ENCODE data around the gene BMPR1B. TPM values are rescaled to one million over a fixed set of nuclear protein-coding genes. Genes with fewer than 3 reads are reported as not detected.
"Not testable (repeated sequence)": the region's sequence is repeated elsewhere in the genome, so short reads cannot be mapped to it uniquely, and the experiment has no call there.

The BMPR1B gene
- total RNA-seq, 6 experiments from 2014 or later = 0.31 to 1.6 (median 0.62) TPM

DNA sequence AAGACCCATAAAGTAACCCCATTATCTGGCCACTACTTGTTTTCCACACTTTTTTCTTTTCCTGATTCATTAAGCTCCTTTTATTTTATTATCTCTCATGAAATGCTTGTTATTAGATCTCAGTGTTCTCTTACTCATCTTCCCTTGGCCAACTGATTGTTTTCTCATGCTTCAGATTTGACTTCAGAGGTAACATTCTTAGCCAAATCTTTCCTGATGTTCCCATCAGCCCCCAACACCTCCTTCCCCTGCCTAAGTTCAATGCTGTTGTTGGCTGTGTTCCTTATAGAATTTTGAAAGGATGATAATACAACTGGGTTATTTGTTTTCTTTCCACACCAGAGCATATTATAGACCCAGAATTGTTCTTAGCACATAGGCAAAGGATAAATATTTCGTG, 75.6 kb downstream of the BMPR1B start:
- whole genome bisulfite sequencing (ENCODE audit: insufficient coverage, low coverage, low lambda C conversion rate, missing lambda C conversion rate) = 21% methylated on average over 1 of the region's 1 CpG
- ATAC-seq (no peak), DNase-seq (no peak)
- intact Hi-C loops (cut with DNase I) = no loop called here
- Histone ChIP-seq H3K4me1 (no peaks in the 10 kb centered on the region), H3K36me3 (no peaks in the 10 kb centered on the region), H3K27ac (no peak overlapping the region), H3K27me3 (no peaks in the 10 kb centered on the region), H3K4me3 (no peak overlapping the region), H3K9me3 (no peaks in the 10 kb centered on the region)
- TF ChIP-seq POLR2A (IDR thresholded peaks at IDR 0.05) = no peak
- TF ChIP-seq, protein P1, sequence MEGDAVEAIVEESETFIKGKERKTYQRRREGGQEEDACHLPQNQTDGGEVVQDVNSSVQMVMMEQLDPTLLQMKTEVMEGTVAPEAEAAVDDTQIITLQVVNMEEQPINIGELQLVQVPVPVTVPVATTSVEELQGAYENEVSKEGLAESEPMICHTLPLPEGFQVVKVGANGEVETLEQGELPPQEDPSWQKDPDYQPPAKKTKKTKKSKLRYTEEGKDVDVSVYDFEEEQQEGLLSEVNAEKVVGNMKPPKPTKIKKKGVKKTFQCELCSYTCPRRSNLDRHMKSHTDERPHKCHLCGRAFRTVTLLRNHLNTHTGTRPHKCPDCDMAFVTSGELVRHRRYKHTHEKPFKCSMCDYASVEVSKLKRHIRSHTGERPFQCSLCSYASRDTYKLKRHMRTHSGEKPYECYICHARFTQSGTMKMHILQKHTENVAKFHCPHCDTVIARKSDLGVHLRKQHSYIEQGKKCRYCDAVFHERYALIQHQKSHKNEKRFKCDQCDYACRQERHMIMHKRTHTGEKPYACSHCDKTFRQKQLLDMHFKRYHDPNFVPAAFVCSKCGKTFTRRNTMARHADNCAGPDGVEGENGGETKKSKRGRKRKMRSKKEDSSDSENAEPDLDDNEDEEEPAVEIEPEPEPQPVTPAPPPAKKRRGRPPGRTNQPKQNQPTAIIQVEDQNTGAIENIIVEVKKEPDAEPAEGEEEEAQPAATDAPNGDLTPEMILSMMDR (IDR thresholded peaks at IDR 0.05) = no peak

DNA sequence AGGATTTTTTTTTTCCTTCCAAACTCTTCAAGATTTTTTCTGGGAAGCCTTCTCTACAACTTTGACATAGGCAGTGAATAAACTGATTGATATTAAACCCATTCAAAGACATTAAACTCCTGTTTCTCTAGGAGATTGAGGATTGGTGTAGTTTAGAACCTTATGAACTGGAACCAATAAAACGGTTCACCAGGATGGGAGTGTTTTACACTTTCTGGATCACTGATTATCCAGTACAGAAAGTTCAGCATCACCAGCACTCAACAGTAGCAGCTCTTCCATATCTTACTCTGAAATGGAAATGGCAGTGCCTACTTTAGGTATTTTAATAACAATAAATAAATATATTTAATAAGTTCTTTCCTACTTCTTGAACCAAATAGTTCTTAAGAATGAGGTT, 76.7 kb downstream of the BMPR1B start:
- H3K36me3 ChIP-seq = no peaks in the 10 kb centered on the region
- WGBS (ENCODE audit: insufficient coverage, low coverage, low lambda C conversion rate, missing lambda C conversion rate) = 55% methylated on average over 1 of the region's 1 CpG
- H3K27me3 ChIP-seq = no peaks in the 10 kb centered on the region
- no peak for ATAC-seq
- H3K9me3 ChIP-seq = no peaks in the 10 kb centered on the region
- no peak for DNase-seq
- no peak overlapping the region for H3K27ac ChIP-seq
- H3K4me3 ChIP-seq = no peak overlapping the region
- TF ChIP-seq, protein P1 (IDR thresholded peaks at IDR 0.05) = no peak
- TF ChIP-seq POLR2A (IDR thresholded peaks at IDR 0.05) = no peak
- intact Hi-C loops (cut with DNase I) = no loop called here
- H3K4me1 ChIP-seq = no peaks in the 10 kb centered on the region

DNA sequence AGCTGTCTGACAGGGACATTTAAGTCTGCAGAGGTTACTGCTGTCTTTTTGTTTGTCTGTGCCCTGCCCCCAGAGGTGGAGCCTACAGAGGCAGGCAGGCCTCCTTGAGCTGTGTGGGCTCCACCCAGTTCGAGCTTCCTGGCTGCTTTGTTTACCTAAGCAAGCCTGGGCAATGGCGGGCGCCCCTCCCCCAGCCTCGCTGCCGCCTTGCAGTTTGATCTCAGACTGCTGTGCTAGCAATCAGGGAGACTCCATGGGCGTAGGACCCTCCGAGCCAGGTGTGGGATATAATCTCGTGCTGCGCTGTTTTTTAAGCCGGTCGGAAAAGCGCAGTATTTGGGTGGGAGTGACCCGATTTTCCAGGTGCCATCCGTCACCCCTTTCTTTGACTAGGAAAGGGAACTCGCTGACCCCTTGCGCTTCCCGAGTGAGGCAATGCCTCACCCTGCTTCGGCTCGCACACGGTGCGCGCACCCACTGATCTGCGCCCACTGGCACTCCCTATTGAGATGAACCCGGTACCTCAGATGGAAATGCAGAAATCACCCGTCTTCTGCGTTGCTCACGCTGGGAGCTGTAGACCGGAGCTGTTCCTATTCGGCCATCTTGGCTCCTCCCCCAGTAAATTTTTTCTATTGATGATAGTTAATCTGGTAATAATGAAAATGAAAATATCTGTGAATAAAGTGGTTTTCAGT, 83.6 kb downstream of the BMPR1B start:
- H3K4me1 ChIP-seq; H3K27ac ChIP-seq; H3K4me3 ChIP-seq; H3K27me3 ChIP-seq; ATAC-seq; DNase-seq; intact Hi-C loops (cut with DNase I); H3K36me3 ChIP-seq; H3K9me3 ChIP-seq: not testable (repeated sequence)
- 83% methylated on average over 7 of the region's 29 CpGs for WGBS (ENCODE audit: insufficient coverage, low coverage, low lambda C conversion rate, missing lambda C conversion rate)

DNA sequence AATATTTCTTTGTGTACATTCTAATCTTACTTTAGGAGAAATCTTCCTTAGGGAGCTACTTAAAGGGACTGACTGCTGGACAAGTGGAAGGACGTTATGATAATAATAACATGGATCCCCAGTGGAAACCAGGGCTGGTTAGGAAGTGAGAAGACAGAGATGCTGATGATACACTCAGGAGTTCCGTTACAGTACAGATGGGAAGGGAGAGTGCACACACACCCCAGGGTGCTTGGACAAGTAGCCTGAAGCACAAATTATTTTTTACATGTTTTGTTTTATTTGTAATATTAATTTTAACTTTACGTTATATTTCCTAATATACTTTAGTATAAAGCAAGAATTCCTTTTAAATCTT, 84.1 kb downstream of the BMPR1B start:
- intact Hi-C loops (cut with DNase I) = no loop called here

DNA sequence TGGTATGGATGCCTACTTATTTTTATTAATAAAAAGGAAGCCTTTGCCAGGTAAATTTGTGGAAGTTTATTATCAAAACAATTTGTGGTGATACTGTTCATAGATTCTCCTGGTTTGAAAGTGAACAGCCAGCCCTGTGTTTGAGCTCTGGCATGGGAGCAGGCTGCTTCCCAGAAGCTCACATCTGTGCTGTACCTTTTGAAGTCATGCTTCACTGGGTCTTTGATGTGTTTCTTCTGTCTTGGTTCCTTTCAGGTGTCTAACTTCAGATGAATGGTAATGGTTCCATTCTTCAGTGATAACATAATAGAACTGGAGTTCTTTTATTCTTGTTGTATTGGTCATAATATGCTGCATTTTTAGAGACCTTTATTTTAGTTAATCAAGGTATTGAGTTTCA, 85.5 kb downstream of the BMPR1B start:
- intact Hi-C loops (cut with DNase I) = no loop called here
- H3K27me3 ChIP-seq = no peaks in the 10 kb centered on the region
- no peaks in the 10 kb centered on the region for H3K4me1 ChIP-seq
- no peaks in the 10 kb centered on the region for H3K36me3 ChIP-seq
- TF ChIP-seq POLR2A (IDR thresholded peaks at IDR 0.05) = no peak
- TF ChIP-seq, protein P1 (IDR thresholded peaks at IDR 0.05) = no peak
- ATAC-seq (no peak), DNase-seq (no peak)
- no peaks in the 10 kb centered on the region for H3K9me3 ChIP-seq
- no peak overlapping the region for H3K4me3 ChIP-seq
- no peak overlapping the region for H3K27ac ChIP-seq

More for the DNA sequence above, 84.1 kb downstream of the BMPR1B start:
- no peaks in the 10 kb centered on the region for H3K4me1 ChIP-seq
- no peak overlapping the region for H3K27ac ChIP-seq
- TF ChIP-seq, protein P1 (IDR thresholded peaks at IDR 0.05) = no peak
- TF ChIP-seq POLR2A (IDR thresholded peaks at IDR 0.05) = no peak
- no peak overlapping the region for H3K4me3 ChIP-seq
- no peaks in the 10 kb centered on the region for H3K27me3 ChIP-seq
- WGBS (ENCODE audit: insufficient coverage, low coverage, low lambda C conversion rate, missing lambda C conversion rate) = 37% methylated on average over 3 of the region's 3 CpGs
- ATAC-seq (no peak), DNase-seq (no peak)
- no peaks in the 10 kb centered on the region for H3K9me3 ChIP-seq
- H3K36me3 ChIP-seq = no peaks in the 10 kb centered on the region

Measured in right lobe of liver (tissue), 6 donors.